ENCODE measurements around the gene LACC1.

DNA sequence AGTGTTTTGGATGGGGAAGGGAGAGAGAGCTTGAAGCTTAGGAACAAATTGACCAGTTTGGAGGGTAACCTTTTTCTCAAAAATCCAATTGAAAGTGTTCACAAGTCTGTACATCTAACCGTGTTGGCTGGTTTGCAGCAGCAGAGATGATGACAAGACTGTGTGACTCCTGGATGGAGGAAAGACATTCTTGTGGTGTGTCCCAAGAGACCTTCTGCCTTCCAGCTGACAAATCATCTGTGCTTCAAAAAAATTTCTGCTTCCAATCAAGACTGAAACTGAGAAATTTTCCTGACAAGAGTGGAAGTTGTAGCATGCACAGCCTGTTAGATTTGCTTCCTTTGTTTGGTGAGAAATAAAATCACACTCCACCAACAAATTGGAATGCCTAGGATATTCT, 56.2 kb downstream of the LACC1 start:
- TF ChIP-seq POLR2A (IDR thresholded peaks at IDR 0.05; ENCODE audit: low read length) (no peak), GATA1 (IDR thresholded peaks at IDR 0.05; ENCODE audit: low read depth, low read length) (no peak)
